ENCODE results near the gene DOC2A. TPM values are rescaled to one million over a fixed set of nuclear protein-coding genes. Genes with fewer than 3 reads are reported as not detected.

The DOC2A gene
- total and polyA plus RNA-seq, 12 donors, result 0.27 to 2.7 (median 0.55) TPM; not detected in 6

DNA sequence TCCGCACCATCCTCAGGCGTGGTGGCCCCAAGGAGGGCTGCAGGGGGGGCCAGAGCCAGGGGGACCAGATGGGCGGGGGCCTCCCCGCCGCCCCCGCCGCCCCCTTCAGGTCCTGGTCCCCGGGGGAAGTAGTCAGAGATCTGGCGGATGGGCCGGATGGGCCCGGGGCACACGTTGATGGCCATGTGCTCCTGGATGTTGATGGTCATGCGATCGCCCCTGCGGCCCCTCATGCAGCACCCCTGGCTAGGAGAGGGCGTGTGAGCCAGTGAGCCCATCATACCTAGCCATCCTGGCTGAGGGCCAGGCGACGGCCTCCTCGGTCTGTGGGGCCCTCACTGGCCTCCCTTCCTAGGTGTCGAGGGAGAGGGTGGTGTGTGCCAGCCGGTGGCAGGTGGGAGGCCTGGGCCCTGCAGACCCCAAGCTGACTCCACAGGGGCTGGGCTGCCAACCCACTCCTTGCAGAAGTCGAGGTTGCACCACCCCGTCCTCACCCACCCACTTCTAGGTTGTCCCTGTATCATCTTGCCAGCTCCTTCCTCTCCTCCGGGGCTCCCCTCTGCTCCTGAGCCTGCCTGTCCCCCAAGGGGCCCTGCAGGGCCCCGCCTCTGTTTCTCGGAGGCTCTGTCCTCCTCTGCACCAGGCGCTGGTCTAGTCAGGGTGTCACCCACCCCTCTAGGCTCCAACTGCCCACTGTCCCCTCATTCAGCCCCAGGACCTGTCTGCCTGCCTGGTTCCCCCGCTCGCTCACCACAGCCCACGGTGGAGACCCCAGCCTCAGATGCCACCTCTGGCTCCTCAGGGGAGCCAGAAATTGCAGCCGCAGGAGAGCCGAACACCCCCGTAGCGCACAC, 610 bp downstream of the DOC2A start:
- H3K36me3 ChIP-seq, result peaks cover 0 to 6% (median 0%) of the 10 kb centered on the region in 9 donors
- intact Hi-C loops (cut with DNase I), result loop anchor here in 6 of 10 donors (5.0 to 10.0 kb wide), 7 partner anchors 75 to 315 kb away; partner anchors contain the start of genes KCTD13 (in 4 of the 6) and CDIPT (in 2 of the 6)
- 16 to 18% methylated on average over 34 of the region's 34 CpGs for WGBS, 2 donors
- H3K4me3 ChIP-seq, result peak overlapping the region in 8 of 10 donors; percentile 33 to 54 (median 44)
- H3K27me3 ChIP-seq, result peaks cover 19 to 52% (median 46%) of the 10 kb centered on the region in 7 donors
- no peak for DNase-seq
- H3K4me1 ChIP-seq, result peaks cover 3 to 30% (median 18%) of the 10 kb centered on the region in 9 donors
- no peak overlapping the region for H3K27ac ChIP-seq
- H3K9me3 ChIP-seq, result no peaks in the 10 kb centered on the region
- no peak for TF ChIP-seq CTCF (IDR thresholded peaks at IDR 0.05)
- ATAC-seq, result no peak

GRCh38 chr16:30009085-30009862, 1.6 kb downstream of the DOC2A start:
- Histone ChIP-seq H3K27ac (no peak overlapping the region), H3K9me3 (no peaks in the 10 kb centered on the region), H3K4me3 (no peak overlapping the region), H3K4me1 (peaks cover 3 to 31% (median 18%) of the 10 kb centered on the region in 9 donors), H3K27me3 (peaks cover 19 to 52% (median 46%) of the 10 kb centered on the region in 7 donors), H3K36me3 (peaks cover 0 to 9% (median 0%) of the 10 kb centered on the region in 9 donors)
- WGBS, 2 donors, result 38 to 50% methylated on average over 24 to 26 of the region's 26 CpGs
- no peak for TF ChIP-seq CTCF (IDR thresholded peaks at IDR 0.05)
- ATAC-seq (no peak), DNase-seq (no peak)
- intact Hi-C loops (cut with DNase I), result loop anchor here in 5 of 10 donors (5.0 to 10.0 kb wide), 5 partner anchors 82 to 304 kb away; partner anchors contain the start of genes KCTD13 (in 4 of the 5) and CDIPT (in 2 of the 5)

- Histone ChIP-seq H3K27ac (no peak overlapping the region), H3K27me3 (peaks cover 19 to 46% (median 44%) of the 10 kb centered on the region in 7 donors), H3K4me1 (peaks cover 3 to 31% (median 18%) of the 10 kb centered on the region in 9 donors), H3K36me3 (peaks cover 0 to 24% (median 0%) of the 10 kb centered on the region in 9 donors), H3K4me3 (no peak overlapping the region), H3K9me3 (no peaks in the 10 kb centered on the region)
- ATAC-seq (no peak), DNase-seq (no peak)
- intact Hi-C loops (cut with DNase I), result loop anchor here in 5 of 10 donors (5.0 to 10.0 kb wide), 5 partner anchors 80 to 303 kb away; partner anchors contain the start of genes KCTD13 (in 4 of the 5) and CDIPT (in 2 of the 5)
- no peak for TF ChIP-seq CTCF (IDR thresholded peaks at IDR 0.05)
- WGBS, 2 donors, result 68 to 74% methylated on average over 11 of the region's 11 CpGs
Measured at GRCh38 chr16:30007378-30007895, 3.4 kb downstream of the DOC2A start.

All from heart right ventricle (tissue), 16 donors.